SK-N-SH treated with all-trans-retinoic acid at 6 μM for 48 hours (cell line): Measurements from ENCODE around the gene ATP13A5.

ENCODE experiments used
- ATAC-seq: fragments of 200-7000 bp; cut with Tn5 transposase; 3 replicates; pipeline ENCODE4 v1.9.1; 2020; ENCODE audit warnings: mild to moderate bottlenecking, moderate library complexity
- ARNTL ChIP-seq: fragments of 450-650 bp; formaldehyde crosslinking; IDR thresholded peaks from 2 replicates; pipeline ENCODE4 v1.5.0; 2020; ENCODE audit warnings: low read depth, mild to moderate bottlenecking, moderate library complexity, borderline replicate concordance
- BACH2 ChIP-seq: fragments of 250-450 bp; sonication (Bioruptor Pico); IDR thresholded peaks from 2 replicates; pipeline ENCODE4 v1.9.0; 2021; ENCODE audit warnings: mild to moderate bottlenecking, borderline replicate concordance
- CREB5 ChIP-seq: fragments of 250-450 bp; sonication (Bioruptor Pico); IDR thresholded peaks from 2 replicates; pipeline ENCODE4 v1.5.1; 2020; ENCODE audit warnings: low read depth, mild to moderate bottlenecking, moderate library complexity
- CSDC2 ChIP-seq: fragments of 250-450 bp; sonication (Bioruptor Pico); IDR thresholded peaks from 2 replicates; pipeline ENCODE4 v1.5.0; 2020; ENCODE audit warnings: mild to moderate bottlenecking, moderate library complexity
- CSRNP3 ChIP-seq: fragments of 250-450 bp; sonication (Bioruptor Pico); IDR thresholded peaks from 2 replicates; pipeline ENCODE4 v1.5.1; 2021; ENCODE audit warnings: mild to moderate bottlenecking, moderate library complexity
- ESRRG ChIP-seq: fragments of 250-450 bp; sonication (Bioruptor Pico); IDR thresholded peaks from 2 replicates; pipeline ENCODE4 v1.6.1; 2021; ENCODE audit warnings: mild to moderate bottlenecking
- GLIS3 ChIP-seq: fragments of 250-450 bp; sonication (Bioruptor Pico); IDR thresholded peaks from 2 replicates; pipeline ENCODE4 v1.5.0; 2020; ENCODE audit warnings: mild to moderate bottlenecking, moderate library complexity
- ISL1 ChIP-seq: fragments of 250-450 bp; sonication (Bioruptor Pico); IDR thresholded peaks from 2 replicates; pipeline ENCODE4 v2.1.2; 2022; ENCODE audit warnings: mild to moderate bottlenecking, moderate library complexity
- OSR1 ChIP-seq: fragments of 250-450 bp; sonication (Bioruptor Pico); IDR thresholded peaks from 2 replicates; pipeline ENCODE4 v1.8.0; 2022; ENCODE audit warnings: moderate library complexity, mild to moderate bottlenecking, inconsistent platforms
- POU6F1 ChIP-seq: fragments of 250-450 bp; sonication (Bioruptor Pico); IDR thresholded peaks from 2 replicates; pipeline ENCODE4 v1.8.0; 2021; ENCODE audit warnings: low read depth, mild to moderate bottlenecking, moderate library complexity, borderline replicate concordance
- PPARA ChIP-seq: fragments of 250-450 bp; sonication (Bioruptor Pico); IDR thresholded peaks from 2 replicates; pipeline ENCODE4 v1.5.0; 2020; ENCODE audit warnings: mild to moderate bottlenecking, borderline replicate concordance
- RARB ChIP-seq: fragments of 250-450 bp; sonication (Bioruptor Pico); IDR thresholded peaks from 2 replicates; pipeline ENCODE4 v1.8.0; 2021; ENCODE audit warnings: mild to moderate bottlenecking, moderate library complexity
- TCF4 ChIP-seq: fragments of 250-450 bp; sonication (Bioruptor Pico); IDR thresholded peaks from 2 replicates; pipeline ENCODE4 v1.8.0; 2021; ENCODE audit warnings: mild to moderate bottlenecking, moderate library complexity, borderline replicate concordance
- TOX ChIP-seq: fragments of 250-450 bp; sonication (Bioruptor Pico); IDR thresholded peaks from 2 replicates; pipeline ENCODE4 v1.8.0; 2021; ENCODE audit warnings: mild to moderate bottlenecking, moderate library complexity, borderline replicate concordance
- TSHZ2 ChIP-seq: fragments of 250-450 bp; sonication (Bioruptor Pico); IDR thresholded peaks from 2 replicates; pipeline ENCODE4 v1.5.0; 2020; ENCODE audit warnings: mild to moderate bottlenecking, moderate library complexity
- ZC3H10 ChIP-seq: fragments of 250-450 bp; sonication (Bioruptor Pico); IDR thresholded peaks from 2 replicates; pipeline ENCODE4 v1.5.1; 2021; ENCODE audit warnings: mild to moderate bottlenecking, moderate library complexity
- ZFP3 ChIP-seq: fragments of 250-450 bp; sonication (Bioruptor Pico); IDR thresholded peaks from 2 replicates; pipeline ENCODE4 v1.5.0; 2020; ENCODE audit warnings: mild to moderate bottlenecking, moderate library complexity
- ZFP30 ChIP-seq: fragments of 450-650 bp; formaldehyde crosslinking; IDR thresholded peaks from 2 replicates; pipeline ENCODE4 v1.5.0; 2022; ENCODE audit warnings: mild to moderate bottlenecking, moderate library complexity
- ZNF565 ChIP-seq: fragments of 450-650 bp; formaldehyde crosslinking; conservative IDR thresholded peaks from 2 replicates; pipeline ENCODE4 v1.5.0; 2020; ENCODE audit warnings: low read depth, mild to moderate bottlenecking, moderate library complexity
- ZNF70 ChIP-seq: fragments of 450-650 bp; formaldehyde crosslinking; IDR thresholded peaks from 2 replicates; pipeline ENCODE4 v1.5.0; 2020; ENCODE audit warnings: mild to moderate bottlenecking, moderate library complexity
- ZNF8 ChIP-seq: fragments of 450-650 bp; formaldehyde crosslinking; IDR thresholded peaks from 2 replicates; pipeline ENCODE4 v1.5.0; 2020; ENCODE audit warnings: mild to moderate bottlenecking, moderate library complexity
- TF ChIP-seq, protein P1 (sequence below): fragments of 250-450 bp; sonication (Bioruptor Pico); IDR thresholded peaks from 2 replicates; pipeline ENCODE4 v1.8.0; 2020; ENCODE audit warnings: mild to moderate bottlenecking, moderate library complexity, borderline replicate concordance

The ATP13A5 gene

DNA sequence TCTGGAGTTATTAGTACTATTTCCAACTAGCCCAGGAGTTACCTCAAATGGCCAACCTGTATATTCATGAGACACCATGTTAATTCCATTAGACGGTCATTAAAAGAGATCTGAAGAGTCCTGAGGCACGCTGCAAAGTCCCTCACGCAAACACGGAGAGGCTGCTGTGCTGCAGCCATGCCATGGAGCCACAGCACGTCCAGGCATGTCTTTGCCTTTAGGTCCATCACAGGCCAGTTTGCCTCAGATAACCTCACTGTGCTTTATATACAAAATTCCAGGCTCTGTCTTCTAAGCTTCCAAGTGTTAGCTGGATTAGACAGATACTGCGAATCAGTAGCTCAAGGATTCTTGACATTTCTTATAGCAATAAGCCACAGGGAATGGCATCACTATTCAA lies 147.4 kb downstream of the ATP13A5 start:
- no peak for ATAC-seq
- TF ChIP-seq CREB5 (CRISPR knock-in tag) (no peak), BACH2 (CRISPR knock-in tag) (no peak), ARNTL (CRISPR knock-in tag) (no peak), POU6F1 (CRISPR knock-in tag) (no peak), ZFP30 (CRISPR knock-in tag) (no peak), RARB (CRISPR knock-in tag) (no peak), ESRRG (CRISPR knock-in tag) (no peak), OSR1 (CRISPR knock-in tag) (no peak), PPARA (CRISPR knock-in tag) (no peak), TSHZ2 (CRISPR knock-in tag) (no peak), CSRNP3 (CRISPR knock-in tag) (no peak), TOX (no peak), ISL1 (CRISPR knock-in tag) (no peak), ZC3H10 (CRISPR knock-in tag) (no peak), TCF4 (no peak), ZNF565 (CRISPR knock-in tag) (no peak)
- TF ChIP-seq, protein P1, sequence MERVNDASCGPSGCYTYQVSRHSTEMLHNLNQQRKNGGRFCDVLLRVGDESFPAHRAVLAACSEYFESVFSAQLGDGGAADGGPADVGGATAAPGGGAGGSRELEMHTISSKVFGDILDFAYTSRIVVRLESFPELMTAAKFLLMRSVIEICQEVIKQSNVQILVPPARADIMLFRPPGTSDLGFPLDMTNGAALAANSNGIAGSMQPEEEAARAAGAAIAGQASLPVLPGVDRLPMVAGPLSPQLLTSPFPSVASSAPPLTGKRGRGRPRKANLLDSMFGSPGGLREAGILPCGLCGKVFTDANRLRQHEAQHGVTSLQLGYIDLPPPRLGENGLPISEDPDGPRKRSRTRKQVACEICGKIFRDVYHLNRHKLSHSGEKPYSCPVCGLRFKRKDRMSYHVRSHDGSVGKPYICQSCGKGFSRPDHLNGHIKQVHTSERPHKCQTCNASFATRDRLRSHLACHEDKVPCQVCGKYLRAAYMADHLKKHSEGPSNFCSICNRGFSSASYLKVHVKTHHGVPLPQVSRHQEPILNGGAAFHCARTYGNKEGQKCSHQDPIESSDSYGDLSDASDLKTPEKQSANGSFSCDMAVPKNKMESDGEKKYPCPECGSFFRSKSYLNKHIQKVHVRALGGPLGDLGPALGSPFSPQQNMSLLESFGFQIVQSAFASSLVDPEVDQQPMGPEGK: no peak

DNA sequence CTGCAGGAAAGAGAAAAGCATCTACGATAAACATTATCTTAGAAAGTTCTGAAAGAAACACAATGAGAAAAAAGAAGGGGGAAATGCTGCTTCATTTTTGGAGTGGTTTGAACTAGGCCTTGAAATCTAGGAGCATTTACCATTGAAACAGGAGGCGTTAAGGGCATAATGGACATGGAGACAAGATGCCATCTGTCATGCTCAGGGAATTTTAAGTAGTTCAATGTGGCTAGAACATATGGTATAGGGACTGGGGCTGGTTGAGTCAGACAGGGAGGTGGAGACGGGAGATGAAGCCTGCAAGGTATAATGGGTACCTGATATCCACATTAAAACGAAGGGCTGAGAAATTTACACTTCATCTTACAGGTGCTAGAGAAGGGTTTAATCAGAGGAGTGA lies 147.9 kb downstream of the ATP13A5 start:
- no peak for ATAC-seq
- TF ChIP-seq ZNF8 (CRISPR knock-in tag) (no peak), POU6F1 (CRISPR knock-in tag) (no peak), CREB5 (CRISPR knock-in tag) (no peak), RARB (CRISPR knock-in tag) (no peak), ARNTL (CRISPR knock-in tag) (no peak), GLIS3 (no peak), ZFP30 (CRISPR knock-in tag) (no peak), ZNF70 (no peak), TOX (no peak), TCF4 (no peak), PPARA (CRISPR knock-in tag) (no peak), CSDC2 (CRISPR knock-in tag) (no peak), CSRNP3 (CRISPR knock-in tag) (no peak), ISL1 (CRISPR knock-in tag) (no peak), BACH2 (CRISPR knock-in tag) (no peak), TSHZ2 (CRISPR knock-in tag) (no peak), ZFP3 (CRISPR knock-in tag) (no peak)
